Measurements from ENCODE around the gene GMIP. TPM values are rescaled to one million over a fixed set of nuclear protein-coding genes. Genes with fewer than 3 reads are reported as not detected.

GMIP gene
- total RNA-seq, 1 experiment from 2014 or later, result 6.6 TPM

DNA sequence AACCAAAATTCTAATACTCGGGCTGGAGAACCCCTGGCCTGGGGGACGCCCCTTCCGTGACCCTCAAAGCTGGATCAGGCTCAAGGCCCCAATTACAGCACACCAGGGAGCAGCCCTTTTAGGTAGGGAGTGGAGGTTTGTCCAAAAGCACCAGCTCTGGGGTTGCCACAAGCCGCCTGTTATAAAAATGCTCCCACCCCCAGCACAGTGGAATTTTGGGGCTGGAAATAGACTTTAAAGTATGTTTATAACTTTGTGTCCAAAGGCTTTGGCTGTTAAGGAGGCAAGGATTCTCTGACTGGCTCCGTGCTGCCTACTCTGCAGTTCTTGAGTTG lies 564 bp upstream of the GMIP start:
- in situ Hi-C loops (cut with HindIII; ENCODE audit: low pct_unique_long_range_greater_than_20kb, low sequenced_read_pairs), result no loop called here
- no peak for DNase-seq (ENCODE audit: low read depth)

DNA sequence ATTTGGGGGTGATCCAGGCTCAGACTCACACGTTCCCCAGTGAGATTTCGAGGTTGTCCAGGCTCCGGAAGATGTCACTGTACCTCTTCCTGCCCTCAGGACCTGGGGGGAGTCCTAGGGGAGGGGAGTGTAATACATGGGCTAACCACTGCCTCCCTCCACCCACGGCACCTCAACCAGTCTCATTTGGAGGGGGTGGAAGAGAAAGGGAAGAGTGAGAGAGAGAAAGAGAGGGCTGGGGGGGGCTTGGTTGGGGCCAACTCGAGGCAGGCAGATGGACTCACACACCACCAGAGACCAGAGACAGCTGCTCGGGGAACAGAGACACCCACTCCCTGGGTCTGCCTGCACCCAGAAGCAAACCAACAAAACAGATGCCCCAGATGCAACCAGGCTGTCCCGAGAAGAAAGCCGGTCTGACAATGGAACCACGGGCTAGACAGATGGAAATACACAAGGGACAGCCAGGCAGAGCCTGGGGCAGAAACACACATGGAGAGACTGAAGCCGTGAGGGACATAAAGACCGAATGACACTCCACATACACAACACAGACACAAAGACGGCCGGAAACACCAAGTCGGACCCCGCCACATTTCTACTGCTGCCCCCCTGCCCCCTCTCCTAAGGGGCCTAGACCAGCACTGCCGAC lies 825 bp downstream of the GMIP start:
- DNase-seq (ENCODE audit: low read depth), result no peak
- in situ Hi-C loops (cut with HindIII; ENCODE audit: low pct_unique_long_range_greater_than_20kb, low sequenced_read_pairs), result no loop called here

DNA sequence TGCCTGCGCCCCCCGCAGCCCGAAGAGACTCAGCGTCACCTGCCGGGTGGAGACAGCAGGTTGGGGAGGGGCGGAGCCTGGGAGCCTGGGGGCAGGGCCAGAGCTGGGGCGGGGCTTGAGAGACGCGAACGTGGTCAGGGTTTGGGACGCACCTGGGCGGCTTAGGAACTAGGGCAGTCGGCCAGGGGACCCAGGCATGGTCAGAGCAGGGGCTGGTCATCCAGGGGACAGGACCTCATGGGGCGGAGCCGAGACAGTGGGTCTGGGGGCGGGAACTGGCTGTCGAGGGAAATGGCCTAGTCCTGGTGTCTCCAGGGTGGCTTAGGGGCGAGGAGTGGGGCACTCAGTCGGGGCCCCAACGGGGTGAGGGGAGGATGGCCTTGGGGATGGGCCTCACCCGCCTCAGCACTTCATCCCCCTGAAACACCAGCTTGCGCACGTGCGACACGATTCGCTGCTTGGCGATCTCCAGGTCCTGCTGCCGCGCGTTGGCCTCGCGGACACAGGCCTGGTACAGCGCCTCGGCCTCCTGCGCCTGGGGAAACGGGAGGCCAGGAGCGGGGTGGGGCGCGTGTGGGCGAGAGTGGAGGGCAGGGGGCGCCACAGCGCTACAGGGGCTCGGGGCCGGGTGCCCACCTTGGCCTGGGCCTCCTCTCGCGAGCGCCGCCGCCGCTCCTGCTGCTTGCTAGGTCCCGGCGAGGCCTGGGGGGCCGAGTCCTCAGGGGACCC lies 5.8 kb downstream of the GMIP start:
- in situ Hi-C loops (cut with HindIII; ENCODE audit: low pct_unique_long_range_greater_than_20kb, low sequenced_read_pairs), result no loop called here
- no peak for DNase-seq (ENCODE audit: low read depth)

DNA sequence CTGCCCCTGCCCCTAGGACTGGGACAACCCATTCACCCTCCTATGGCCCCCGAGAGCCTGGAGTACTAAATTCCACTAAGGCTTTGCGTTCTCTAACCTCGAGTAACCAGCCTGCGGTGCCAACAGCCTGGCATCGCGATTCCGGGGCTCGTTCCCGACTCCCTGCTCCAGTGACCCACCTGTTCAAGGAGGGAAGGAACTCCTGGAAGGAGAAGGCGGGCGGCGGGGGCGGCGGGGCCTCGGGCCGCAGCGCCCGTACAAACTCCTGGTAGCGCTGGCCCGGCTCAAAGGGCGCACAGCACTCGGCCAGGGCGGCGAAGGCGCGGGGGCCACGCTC lies 6.3 kb downstream of the GMIP start:
- no peak for DNase-seq (ENCODE audit: low read depth)
- in situ Hi-C loops (cut with HindIII; ENCODE audit: low pct_unique_long_range_greater_than_20kb, low sequenced_read_pairs), result no loop called here

DNA sequence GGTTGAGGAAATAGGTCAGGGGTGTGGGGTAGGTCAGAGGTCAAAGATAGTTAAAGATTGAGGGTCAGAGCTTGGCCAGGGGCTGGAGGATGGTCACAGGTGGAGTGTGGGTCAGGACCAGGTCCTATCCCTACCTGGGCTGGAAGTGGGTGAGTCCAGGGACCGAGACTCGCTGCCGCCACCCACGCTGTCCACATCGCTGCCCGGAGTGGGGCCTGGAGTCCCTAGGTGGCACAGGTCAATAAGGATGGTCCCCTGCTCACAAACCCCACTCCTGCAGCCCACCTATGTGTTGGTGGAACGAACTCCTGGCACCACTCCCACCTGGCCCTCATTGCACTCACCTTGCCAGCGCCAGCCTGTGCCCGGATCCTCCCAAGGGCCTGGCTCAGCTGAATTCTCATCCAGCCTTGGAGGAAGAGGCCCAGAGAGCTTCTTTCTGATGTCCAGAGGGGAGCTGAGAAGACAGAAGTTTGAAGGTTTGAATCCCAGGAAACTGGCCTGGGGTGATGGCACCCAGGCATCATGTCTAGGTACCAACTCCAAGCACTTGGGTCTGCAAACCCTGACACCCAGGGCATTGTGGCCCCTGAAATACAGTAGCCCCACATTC lies 6.8 kb downstream of the GMIP start:
- DNase-seq (ENCODE audit: low read depth), result no peak
- in situ Hi-C loops (cut with HindIII; ENCODE audit: low pct_unique_long_range_greater_than_20kb, low sequenced_read_pairs), result no loop called here

DNA sequence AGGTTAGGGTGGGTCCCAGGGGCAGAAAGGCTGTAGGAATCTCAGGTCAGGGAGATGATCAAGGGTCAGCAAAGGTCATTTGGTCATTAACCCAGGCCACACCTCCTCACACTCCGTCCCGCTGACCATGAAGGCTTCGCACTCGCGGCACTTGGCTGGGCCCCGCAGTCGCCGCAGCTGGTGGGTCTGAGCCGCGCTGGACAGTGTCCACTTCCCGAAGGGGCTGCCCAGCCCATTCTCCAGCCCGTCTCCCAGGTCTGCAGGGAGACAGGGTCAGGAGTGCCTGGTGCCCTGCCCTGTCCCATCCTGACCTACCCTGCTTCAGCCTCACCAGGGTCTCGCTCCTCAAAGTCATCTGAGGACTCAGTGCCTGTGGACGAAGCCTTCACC lies 8.1 kb downstream of the GMIP start:
- in situ Hi-C loops (cut with HindIII; ENCODE audit: low pct_unique_long_range_greater_than_20kb, low sequenced_read_pairs), result no loop called here
- no peak for DNase-seq (ENCODE audit: low read depth)

DNA sequence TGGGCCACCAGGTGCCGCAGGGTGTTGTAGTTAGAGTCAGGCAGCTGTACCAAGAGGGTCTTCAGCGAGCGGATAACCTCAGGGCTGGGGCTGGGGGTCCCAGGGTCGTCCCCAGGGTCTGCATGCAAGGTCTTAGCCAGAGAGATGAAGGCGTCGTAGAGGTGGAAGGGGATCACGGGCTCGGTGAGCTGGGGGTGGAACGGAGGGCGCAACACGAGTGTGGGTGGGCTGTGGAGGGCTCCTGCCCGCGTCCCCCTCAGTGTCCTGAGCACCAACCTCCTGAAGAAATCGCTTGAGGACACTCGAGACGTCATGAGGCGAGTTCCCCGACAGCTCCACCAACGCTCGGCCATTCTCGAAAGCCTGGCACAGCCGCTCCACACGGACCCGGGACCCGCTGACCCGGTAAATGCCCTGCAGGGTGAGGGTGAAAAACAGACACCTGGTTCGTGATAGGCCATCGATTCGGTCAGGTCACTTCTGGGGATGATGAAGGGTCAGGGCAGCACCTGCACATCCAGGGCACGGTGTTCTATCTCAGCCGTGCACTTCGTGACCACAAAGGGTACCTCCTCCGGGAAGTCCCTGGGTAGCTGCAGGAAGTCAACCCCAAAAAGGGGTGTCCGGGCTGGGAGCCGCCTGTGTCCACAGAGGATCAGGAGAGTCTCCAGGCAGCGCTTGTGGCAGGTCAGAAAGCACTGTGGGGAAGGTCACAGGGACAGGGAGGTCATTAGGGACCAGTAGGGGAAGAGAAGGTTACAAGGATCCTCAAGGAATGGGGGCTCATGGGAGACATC lies 8.7 kb downstream of the GMIP start:
- in situ Hi-C loops (cut with HindIII; ENCODE audit: low pct_unique_long_range_greater_than_20kb, low sequenced_read_pairs), result no loop called here
- no peak for DNase-seq (ENCODE audit: low read depth)

DNA sequence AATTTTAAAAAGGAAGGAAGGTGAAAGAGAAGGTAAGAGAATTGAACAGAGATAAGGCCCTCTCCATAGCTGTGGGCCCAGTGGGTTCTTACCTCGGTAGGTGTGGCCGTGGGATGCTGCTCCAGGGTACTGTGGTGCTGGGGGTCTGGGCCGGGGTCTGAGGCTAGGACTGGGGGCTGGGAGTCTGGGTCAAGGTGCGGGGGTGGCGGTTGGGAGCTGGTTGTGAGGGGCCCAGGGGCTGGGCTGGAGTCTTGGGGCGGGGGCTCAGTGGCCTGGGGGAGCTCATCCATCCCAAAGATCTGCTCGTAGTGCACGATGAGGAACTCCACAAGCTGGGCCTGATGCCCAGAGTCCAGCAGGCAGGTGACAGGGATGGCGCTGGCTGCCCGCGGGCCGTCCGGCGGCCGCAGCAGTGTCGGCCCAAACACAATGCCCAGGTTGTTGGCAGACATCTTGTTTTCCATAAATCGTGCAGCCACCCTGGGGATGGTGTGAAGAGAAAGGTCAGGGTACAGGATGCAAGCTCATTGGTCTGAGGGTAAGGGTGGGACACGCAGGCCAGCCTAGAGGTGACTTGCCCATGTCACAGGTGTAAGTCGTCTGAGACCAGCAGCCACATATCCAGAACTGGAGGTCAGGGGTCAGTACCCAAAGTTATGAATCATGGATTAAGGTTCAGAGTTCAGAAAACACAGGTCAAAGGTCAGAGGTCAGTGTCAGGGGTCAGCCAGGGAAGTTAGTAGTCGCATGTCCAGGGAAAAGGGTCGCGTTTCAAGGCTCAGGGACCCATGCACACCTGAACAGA lies 9.5 kb downstream of the GMIP start:
- in situ Hi-C loops (cut with HindIII; ENCODE audit: low pct_unique_long_range_greater_than_20kb, low sequenced_read_pairs), result no loop called here
- no peak for DNase-seq (ENCODE audit: low read depth)

DNA sequence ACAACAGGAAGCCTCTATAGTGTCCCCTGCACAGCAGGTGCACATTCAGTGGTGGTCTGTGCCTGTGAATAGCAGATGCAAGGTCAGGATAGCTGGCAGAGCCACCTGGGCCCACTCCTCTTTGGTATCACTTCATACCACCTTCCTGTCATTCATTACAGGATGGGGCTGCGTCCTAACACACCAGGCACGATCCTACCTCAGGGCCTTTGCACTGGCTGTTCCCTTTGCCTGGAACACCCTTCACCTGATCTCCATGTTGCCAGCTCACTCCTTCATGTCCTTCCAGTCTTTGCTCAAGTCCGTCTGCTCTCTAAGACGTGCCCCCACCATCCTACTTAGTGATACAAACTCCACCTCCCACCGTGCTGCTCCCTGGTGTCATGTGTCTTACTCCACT lies 10.8 kb downstream of the GMIP start:
- no peak for DNase-seq (ENCODE audit: low read depth)
- in situ Hi-C loops (cut with HindIII; ENCODE audit: low pct_unique_long_range_greater_than_20kb, low sequenced_read_pairs), result no loop called here

DNA sequence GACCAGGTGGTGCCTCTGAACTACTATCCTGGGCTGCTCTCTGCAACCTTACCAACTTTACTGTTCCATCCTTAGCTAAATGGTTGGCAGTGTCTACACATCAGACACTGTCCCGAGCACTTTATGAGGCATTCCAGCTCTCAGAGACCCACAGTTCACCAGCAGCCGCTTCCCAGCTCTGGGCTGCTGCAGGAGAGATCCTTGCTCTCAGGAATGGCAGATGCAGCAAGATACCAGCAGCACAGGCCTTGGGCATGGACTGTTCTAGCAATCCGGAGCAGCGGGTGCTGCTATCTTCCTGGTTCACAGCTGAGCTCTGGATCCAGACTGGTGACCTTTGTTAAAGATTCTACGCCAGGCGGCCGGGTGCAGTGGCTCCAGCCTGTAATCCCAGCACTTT lies 12.1 kb downstream of the GMIP start:
- no peak for DNase-seq (ENCODE audit: low read depth)
- in situ Hi-C loops (cut with HindIII; ENCODE audit: low pct_unique_long_range_greater_than_20kb, low sequenced_read_pairs), result no loop called here

DNA sequence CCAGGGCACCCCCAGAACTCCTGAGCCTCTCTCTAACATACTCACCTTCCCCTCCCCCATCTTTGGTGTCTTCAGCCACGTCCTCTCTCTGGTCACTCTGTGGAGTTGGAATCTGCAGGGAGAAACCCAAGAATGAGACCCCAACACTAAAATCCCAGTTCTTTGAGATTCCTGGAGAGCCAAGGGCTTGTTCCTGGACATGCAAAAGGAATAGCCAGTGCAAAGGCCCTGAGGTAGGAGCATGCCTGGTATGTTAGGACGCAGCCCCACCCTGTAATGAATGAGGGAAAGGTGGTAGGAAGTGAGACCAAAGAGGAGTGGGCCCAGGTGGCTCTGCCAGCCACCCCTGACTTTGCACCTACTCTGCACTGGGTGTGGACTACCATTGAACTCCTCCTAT lies 13.0 kb downstream of the GMIP start:
- in situ Hi-C loops (cut with HindIII; ENCODE audit: low pct_unique_long_range_greater_than_20kb, low sequenced_read_pairs), result no loop called here
- no peak for DNase-seq (ENCODE audit: low read depth)

DNA sequence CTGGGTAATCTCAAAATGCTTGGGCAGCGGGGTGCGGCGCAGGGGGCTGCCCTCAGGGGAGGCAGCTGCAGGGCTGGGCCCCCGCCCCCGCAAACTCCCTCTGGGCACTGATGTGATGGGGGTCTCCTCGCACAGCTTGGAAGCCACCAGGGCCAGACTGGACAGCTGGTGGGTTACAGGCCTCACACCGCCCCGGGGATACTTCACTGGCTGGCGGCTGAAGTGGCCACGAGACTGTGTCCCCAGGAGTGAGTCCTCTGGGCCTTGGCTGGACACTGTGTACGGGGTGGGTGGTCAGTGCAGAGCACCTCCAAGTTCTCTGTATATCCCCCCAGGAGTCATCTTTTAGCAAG lies 13.4 kb downstream of the GMIP start:
- DNase-seq (ENCODE audit: low read depth), result no peak
- in situ Hi-C loops (cut with HindIII; ENCODE audit: low pct_unique_long_range_greater_than_20kb, low sequenced_read_pairs), result no loop called here

DNA sequence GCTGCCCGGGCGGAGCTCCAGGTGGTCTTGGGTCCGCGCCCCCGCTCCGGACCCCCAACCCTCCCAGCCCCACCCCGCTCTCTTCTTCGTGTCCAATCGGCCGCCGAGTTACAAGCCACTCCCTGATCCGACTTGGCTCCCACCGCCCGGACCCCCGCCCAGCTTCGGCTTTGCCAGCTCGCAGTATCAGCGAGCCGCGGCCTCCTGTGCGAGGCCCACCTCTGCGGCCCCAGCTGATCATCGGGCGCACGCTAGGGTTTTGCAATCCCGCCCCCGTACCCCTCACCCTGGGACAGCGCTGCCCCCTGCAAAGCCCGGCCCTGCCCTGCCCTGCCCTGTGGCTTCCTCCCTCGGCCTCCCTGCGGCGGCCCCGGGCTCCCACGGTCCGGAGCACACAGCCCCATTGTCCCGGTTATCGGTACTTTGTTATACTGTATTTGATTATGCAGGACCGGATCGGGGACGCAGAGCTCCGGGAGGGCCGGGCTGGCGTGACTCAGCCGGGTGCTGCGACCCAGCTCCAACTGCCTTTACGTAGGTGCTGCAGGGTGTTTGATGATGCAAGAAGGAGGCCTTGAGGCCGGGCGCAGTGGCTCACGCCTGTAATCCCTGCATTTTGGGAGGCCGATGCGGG lies 14.8 kb downstream of the GMIP start:
- in situ Hi-C loops (cut with HindIII; ENCODE audit: low pct_unique_long_range_greater_than_20kb, low sequenced_read_pairs), result no loop called here
- DNase-seq (ENCODE audit: low read depth), result peak; percentile 66

DNA sequence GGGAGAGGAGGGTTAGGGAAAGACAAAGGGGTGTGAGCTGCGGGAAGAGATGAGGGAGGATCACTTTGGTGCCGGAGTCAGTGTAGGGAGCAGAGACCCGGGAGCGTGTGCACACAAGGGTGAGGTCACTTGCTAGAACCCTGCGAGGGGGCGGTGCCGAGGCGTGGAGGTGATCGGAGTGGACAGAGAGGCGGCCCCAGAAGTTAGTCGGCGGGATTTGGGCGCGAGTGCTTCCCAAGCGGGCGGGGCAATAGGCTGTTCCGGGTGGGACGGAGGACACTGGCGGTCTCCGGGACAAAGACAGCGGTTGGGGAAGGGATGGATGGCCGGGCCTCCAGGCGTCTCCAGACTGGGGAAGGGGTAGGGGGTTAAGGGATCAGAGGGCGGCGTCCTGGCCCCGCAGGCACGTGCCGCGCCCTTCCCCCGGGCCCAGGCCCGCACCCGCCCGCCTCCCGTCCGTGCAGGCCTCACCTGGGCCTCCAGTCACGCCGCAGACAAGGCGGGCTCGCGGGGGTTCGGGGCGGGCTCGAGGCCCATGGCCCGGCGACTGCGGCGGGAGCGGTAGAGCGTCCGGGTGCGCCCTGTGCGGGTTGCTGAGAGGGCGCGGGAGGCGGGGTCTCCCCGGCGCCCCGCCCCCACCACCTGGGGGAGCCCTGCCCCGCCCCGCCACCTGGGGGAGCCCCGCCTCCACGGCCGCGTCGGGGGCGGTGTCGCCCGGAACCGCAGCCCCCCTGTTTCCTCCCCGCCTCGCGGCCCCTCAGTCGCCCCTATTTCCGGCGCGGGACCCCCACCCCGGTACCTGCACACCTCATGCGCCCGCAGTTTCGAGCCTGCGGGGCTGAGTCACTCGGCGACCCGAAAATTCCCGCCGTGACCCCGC lies 15.6 kb downstream of the GMIP start, which contains the start of gene LPAR2:
Gene LPAR2 (minus strand): TSS at position 600 of the 880 bp plus-strand sequence. CDS start 945 bp downstream, outside the sequence.
- in situ Hi-C loops (cut with HindIII; ENCODE audit: low pct_unique_long_range_greater_than_20kb, low sequenced_read_pairs), result no loop called here
- DNase-seq (ENCODE audit: low read depth), result no peak

DNA sequence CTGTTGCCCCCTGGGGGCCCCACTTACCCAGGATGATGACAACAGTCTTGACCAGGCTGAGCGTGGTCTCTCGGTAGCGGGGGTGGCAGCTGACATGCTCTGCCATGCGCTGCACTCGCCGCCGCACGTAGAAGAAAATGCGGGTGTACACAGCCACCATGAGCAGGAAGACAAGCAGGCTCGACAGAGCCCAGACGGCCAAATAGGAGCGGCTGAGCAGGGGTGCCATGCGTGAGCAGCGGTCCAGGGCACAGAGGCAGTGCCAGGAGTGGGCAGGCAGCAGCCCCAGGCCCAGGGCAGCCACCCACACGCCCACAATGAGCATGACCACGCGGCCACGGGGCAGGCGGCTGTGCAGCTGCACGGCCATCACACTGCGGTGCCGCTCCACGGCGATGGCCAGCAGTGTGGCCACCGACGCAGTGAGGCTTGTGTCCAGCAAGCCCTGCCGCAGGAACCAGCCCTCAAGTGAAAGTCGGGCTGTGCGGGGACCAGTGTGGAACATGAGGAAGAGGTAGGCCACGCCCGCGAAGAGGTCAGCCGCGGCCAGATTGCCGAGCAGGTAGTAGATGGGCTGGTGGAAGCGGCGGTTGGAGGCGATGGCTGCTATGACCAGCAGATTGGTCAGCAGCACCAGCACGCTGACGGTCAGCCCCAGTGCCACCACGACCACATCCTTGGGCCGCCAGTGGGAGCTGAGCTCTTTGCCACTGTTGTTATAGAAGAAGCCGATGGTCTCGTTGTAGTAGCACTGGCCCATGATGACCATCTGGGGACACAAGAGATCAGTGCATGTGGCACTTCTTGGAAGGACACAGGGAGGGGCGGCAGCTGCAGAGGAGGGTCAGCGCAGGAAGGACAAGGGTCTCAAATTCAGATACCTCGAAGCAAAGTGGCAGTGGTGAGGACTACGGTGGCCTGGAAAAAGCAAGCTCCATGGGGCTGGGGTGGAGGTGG lies 16.7 kb downstream of the GMIP start:
- in situ Hi-C loops (cut with HindIII; ENCODE audit: low pct_unique_long_range_greater_than_20kb, low sequenced_read_pairs), result no loop called here
- no peak for DNase-seq (ENCODE audit: low read depth)

DNA sequence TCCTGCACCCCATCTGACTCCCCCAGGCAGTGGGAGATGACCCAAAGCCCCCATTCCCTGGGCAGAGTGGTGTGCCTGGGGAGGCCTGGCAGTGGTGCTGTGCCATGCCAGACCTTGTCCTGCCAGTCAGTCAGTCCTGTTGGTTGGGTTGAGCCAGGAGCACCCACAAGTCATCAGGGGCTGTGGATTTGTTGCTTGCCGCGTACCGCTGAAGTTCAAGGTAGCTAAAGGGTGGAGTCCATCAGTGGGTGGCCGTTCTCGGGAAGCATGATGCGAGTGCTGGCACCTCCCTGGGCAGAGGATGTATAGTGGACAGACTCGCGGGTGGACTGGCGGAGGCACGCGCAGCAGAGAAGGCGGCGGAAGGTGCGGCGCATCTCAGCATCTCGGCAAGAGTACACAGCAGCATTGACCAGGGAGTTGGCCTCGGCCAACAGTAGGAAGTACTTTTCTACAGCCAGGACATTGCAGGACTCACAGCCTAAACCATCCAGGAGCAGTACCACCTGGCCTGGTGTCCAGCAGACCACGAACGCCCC lies 19.4 kb downstream of the GMIP start:
- in situ Hi-C loops (cut with HindIII; ENCODE audit: low pct_unique_long_range_greater_than_20kb, low sequenced_read_pairs), result no loop called here
- no peak for DNase-seq (ENCODE audit: low read depth)
